PC-3 (cell line): ENCODE data around the gene MAJIN. TPM values are rescaled to one million over a fixed set of nuclear protein-coding genes. Genes with fewer than 3 reads are reported as not detected.

ENCODE experiments used
- ATAC-seq: fragments of 200-7000 bp; cut with Tn5 transposase; 2 replicates; pipeline ENCODE4 v1.9.1; 2020; ENCODE audit warnings: mild to moderate bottlenecking, moderate library complexity
- BruUV-seq: library from RNA; stranded (reverse); fragments of 400-500 nt; replicated peaks from 2 replicates; lab custom pipeline; 2021; lab: Mats Ljungman, UMichigan
- CTCF ChIA-PET: fragments of 300-600 bp; sonication (Branson Sonifier 250); formaldehyde crosslinking; loops from one replicate; lab custom pipeline; 2022; ENCODE audit warnings: antibody characterized with exemption; lab: Charles Lee
- POLR2A ChIA-PET: fragments of 300-600 bp; sonication (Branson Sonifier 250); formaldehyde crosslinking; loops from one replicate; lab custom pipeline; 2022; ENCODE audit warnings: antibody characterized with exemption; ENCODE audit not compliant: unreplicated experiment; lab: Charles Lee
- DNase-seq: peaks from one replicate; pipeline ENCODE4 v3.0.0-alpha.2; 2015
- H2AFZ ChIP-seq: fragments of 300-600 bp; sonication (generic); 2 replicates; pipeline ENCODE4 v1.6.0; 2016; ENCODE audit warnings: antibody characterized with exemption, low read length
- H3F3A ChIP-seq: fragments of 300-600 bp; sonication (generic); one replicate; pipeline ENCODE4 v1.6.0; 2017; ENCODE audit warnings: antibody characterized with exemption, low read length, control low read depth, mild to moderate bottlenecking; ENCODE audit not compliant: unreplicated experiment
- H3K27ac ChIP-seq: fragments of 300-600 bp; sonication (generic); 2 replicates; pipeline ENCODE4 v1.5.1; 2016; ENCODE audit warnings: mild to moderate bottlenecking, low read length
- H3K27me3 ChIP-seq: fragments of 300-600 bp; sonication (generic); 2 replicates; pipeline ENCODE4 v1.6.1; 2016; ENCODE audit warnings: low read length, mixed read lengths
- H3K36me3 ChIP-seq: fragments of 300-600 bp; sonication (generic); 2 replicates; pipeline ENCODE4 v1.6.1; 2016; ENCODE audit warnings: low read depth, mixed run types, low read length, mixed read lengths
- H3K4me1 ChIP-seq: fragments of 300-600 bp; sonication (generic); 2 replicates; pipeline ENCODE4 v1.5.1; 2016; ENCODE audit warnings: low read length; ENCODE audit not compliant: insufficient read depth
- H3K4me2 ChIP-seq: fragments of 300-600 bp; sonication (generic); 2 replicates; pipeline ENCODE4 v1.6.0; 2016; ENCODE audit warnings: low read length
- H3K4me3 ChIP-seq: fragments of 300-600 bp; sonication (generic); 2 replicates; pipeline ENCODE4 v1.5.1; 2016; ENCODE audit warnings: mild to moderate bottlenecking, low read length, mixed read lengths
- H3K79me2 ChIP-seq: fragments of 300-600 bp; sonication (generic); 2 replicates; pipeline ENCODE4 v1.6.1; 2017; ENCODE audit warnings: low read length, mixed read lengths
- H3K9ac ChIP-seq: fragments of 300-600 bp; sonication (generic); 2 replicates; pipeline ENCODE4 v1.6.0; 2016; ENCODE audit warnings: mild to moderate bottlenecking, low read length
- H3K9me2 ChIP-seq: fragments of 300-600 bp; sonication (generic); replicated peaks from 2 replicates; pipeline ENCODE4 v1.6.1; 2016; ENCODE audit warnings: mixed run types, low read length, mixed read lengths
- H3K9me3 ChIP-seq: fragments of 300-600 bp; sonication (generic); 2 replicates; pipeline ENCODE4 v1.6.1; 2016; ENCODE audit warnings: low read length, mixed read lengths
- H4K20me1 ChIP-seq: fragments of 300-600 bp; sonication (generic); 2 replicates; pipeline ENCODE4 v1.6.1; 2016; ENCODE audit warnings: low read length, mixed read lengths
- EZH2 ChIP-seq: fragments of 300-600 bp; sonication (generic); IDR thresholded peaks from one replicate; pipeline ENCODE4 v1.6.1; 2017; ENCODE audit warnings: antibody characterized with exemption, mild to moderate bottlenecking, low read length; ENCODE audit not compliant: unreplicated experiment
- EZH2phosphoT487 ChIP-seq: fragments of 300-600 bp; sonication (generic); IDR thresholded peaks from 2 replicates; pipeline ENCODE4 v1.6.1; 2018; ENCODE audit warnings: mild to moderate bottlenecking, antibody characterized with exemption, low read length, borderline replicate concordance
- intact Hi-C: fragments of 100-400 bp; cut with micrococcal nuclease; formaldehyde crosslinking; loops from 2 replicates; pipeline ENCODE4 v1.9.0; 2023
- total RNA-seq: library from RNA; depleted of rRNA; stranded (reverse); fragments of >200 nt; gene quantifications from 2 replicates; pipeline ENCODE4 v1.2.3, GENCODE V29; 2014
- TF ChIP-seq, protein P1 (sequence below): fragments of 300-600 bp; sonication (generic); conservative IDR thresholded peaks from 2 replicates; pipeline ENCODE4 v1.5.1; 2017; ENCODE audit warnings: antibody characterized with exemption, low read depth, mild to moderate bottlenecking, low read length

Gene MAJIN
- total RNA-seq, 1 experiment from 2014 or later: not detected

DNA sequence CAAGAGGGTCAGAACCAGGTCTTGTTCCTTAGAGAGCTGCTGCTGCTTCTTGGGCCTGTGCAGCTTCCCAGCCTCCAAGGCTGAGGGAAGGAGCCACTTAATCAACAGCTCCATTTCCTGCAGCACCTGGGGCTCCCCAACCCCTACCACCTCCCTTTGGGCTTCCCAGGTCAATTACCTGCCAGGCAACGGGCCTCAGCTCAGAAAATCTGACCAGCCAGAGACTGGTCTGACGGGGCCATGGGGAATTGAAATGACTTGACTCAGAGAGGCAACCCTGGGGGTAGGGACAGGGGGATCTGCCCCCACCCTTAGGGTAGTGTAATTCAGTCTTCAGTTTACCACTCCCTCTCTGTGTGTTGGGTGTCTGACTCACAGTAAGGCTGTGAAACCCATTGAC is 4.7 kb upstream of the MAJIN start:
- ChIA-PET POLR2A (no interaction called here), CTCF (no interaction called here)

DNA sequence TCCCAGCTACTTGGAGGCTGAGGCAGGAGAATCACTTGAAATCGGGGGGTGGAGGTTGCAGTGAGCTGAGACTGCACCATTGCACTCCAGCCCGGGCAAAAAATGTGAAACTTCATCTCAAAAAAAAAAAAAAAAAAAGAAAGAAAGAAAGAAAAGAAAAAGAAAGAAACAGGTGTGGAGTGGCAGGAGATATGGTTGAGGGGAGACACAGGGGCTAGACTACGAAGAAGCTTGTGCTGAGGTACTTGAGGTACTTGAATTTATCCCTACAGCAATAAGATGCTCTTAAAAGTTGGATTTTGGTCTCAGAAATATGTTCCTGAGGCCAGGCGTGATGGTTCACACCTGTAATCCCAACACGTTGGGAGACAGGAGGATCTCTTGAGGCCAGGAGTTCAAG is 2.2 kb upstream of the MAJIN start:
- H4K20me1 ChIP-seq: no peaks in the 10 kb centered on the region
- intact Hi-C loops: loop anchor here (5.0 kb wide), 1 partner anchor 57 kb away; the partner anchor contains the start of gene ATG2A
- POLR2A ChIA-PET: no interaction called here
- H3K27me3 ChIP-seq: no peaks in the 10 kb centered on the region
- no peak overlapping the region for H2AFZ ChIP-seq
- DNase-seq (no peak), ATAC-seq (no peak)
- no peak overlapping the region for H3K4me2 ChIP-seq
- peaks cover 3% of the 10 kb centered on the region for H3F3A ChIP-seq
- no peaks in the 10 kb centered on the region for H3K79me2 ChIP-seq
- CTCF ChIA-PET: no interaction called here
- H3K4me3 ChIP-seq: no peak overlapping the region
- H3K9ac ChIP-seq: no peak overlapping the region
- no peaks in the 10 kb centered on the region for H3K9me3 ChIP-seq
- no peaks in the 10 kb centered on the region for H3K36me3 ChIP-seq
- no peaks in the 10 kb centered on the region for H3K9me2 ChIP-seq
- no TSS peak for BruUV-seq
- H3K4me1 ChIP-seq: peaks cover 18% of the 10 kb centered on the region
- TF ChIP-seq, protein P1, sequence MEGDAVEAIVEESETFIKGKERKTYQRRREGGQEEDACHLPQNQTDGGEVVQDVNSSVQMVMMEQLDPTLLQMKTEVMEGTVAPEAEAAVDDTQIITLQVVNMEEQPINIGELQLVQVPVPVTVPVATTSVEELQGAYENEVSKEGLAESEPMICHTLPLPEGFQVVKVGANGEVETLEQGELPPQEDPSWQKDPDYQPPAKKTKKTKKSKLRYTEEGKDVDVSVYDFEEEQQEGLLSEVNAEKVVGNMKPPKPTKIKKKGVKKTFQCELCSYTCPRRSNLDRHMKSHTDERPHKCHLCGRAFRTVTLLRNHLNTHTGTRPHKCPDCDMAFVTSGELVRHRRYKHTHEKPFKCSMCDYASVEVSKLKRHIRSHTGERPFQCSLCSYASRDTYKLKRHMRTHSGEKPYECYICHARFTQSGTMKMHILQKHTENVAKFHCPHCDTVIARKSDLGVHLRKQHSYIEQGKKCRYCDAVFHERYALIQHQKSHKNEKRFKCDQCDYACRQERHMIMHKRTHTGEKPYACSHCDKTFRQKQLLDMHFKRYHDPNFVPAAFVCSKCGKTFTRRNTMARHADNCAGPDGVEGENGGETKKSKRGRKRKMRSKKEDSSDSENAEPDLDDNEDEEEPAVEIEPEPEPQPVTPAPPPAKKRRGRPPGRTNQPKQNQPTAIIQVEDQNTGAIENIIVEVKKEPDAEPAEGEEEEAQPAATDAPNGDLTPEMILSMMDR: no peak
- TF ChIP-seq EZH2 (no peak), EZH2phosphoT487 (no peak)
- H3K27ac ChIP-seq: no peak overlapping the region

More for the DNA sequence above, 4.7 kb upstream of the MAJIN start:
- Histone ChIP-seq H3K4me3 (no peak overlapping the region), H2AFZ (no peak overlapping the region), H3K27ac (no peak overlapping the region), H3F3A (no peaks in the 10 kb centered on the region), H3K36me3 (no peaks in the 10 kb centered on the region), H3K4me2 (no peak overlapping the region), H3K79me2 (no peaks in the 10 kb centered on the region), H3K9me2 (no peaks in the 10 kb centered on the region), H3K9me3 (no peaks in the 10 kb centered on the region), H4K20me1 (no peaks in the 10 kb centered on the region), H3K4me1 (no peaks in the 10 kb centered on the region), H3K9ac (no peak overlapping the region), H3K27me3 (no peaks in the 10 kb centered on the region)
- no TSS peak for BruUV-seq
- no peak for TF ChIP-seq EZH2phosphoT487
- TF ChIP-seq EZH2: no peak
- TF ChIP-seq, protein P1: no peak
- ATAC-seq (no peak), DNase-seq (no peak)
- intact Hi-C loops: no loop called here

GRCh38 chr11:64970731-64971151 is 1.2 kb downstream of the MAJIN start:
- no peaks in the 10 kb centered on the region for H3K9me2 ChIP-seq
- CTCF ChIA-PET: no interaction called here
- ATAC-seq: peak; percentile 83
- H3K27me3 ChIP-seq: no peaks in the 10 kb centered on the region
- H3K4me3 ChIP-seq: no peak overlapping the region
- H3K79me2 ChIP-seq: no peaks in the 10 kb centered on the region
- no peak overlapping the region for H3K9ac ChIP-seq
- H3K4me1 ChIP-seq: peaks cover 24% of the 10 kb centered on the region
- BruUV-seq: TSS peak; percentile 24
- peak overlapping the region; percentile 44 for H3K27ac ChIP-seq
- POLR2A ChIA-PET: no interaction called here
- H3K36me3 ChIP-seq: no peaks in the 10 kb centered on the region
- peak; percentile 95 for DNase-seq
- no peak overlapping the region for H2AFZ ChIP-seq
- H3F3A ChIP-seq: peaks cover 9% of the 10 kb centered on the region
- TF ChIP-seq, protein P1: no peak
- no peak for TF ChIP-seq EZH2phosphoT487
- no peak for TF ChIP-seq EZH2
- H3K4me2 ChIP-seq: peak overlapping the region; percentile 32
- H4K20me1 ChIP-seq: no peaks in the 10 kb centered on the region
- intact Hi-C loops: loop anchor here (5.0 kb wide), 1 partner anchor 53 kb away; the partner anchor contains the start of gene ATG2A
- H3K9me3 ChIP-seq: no peaks in the 10 kb centered on the region
